NCI-H2196 treated with DMSO at 0.1 percent for 48 hours (cell line): ENCODE measurements around the gene PRKCZ.

Experiments used
- DNase-seq: peaks from one replicate; lab custom pipeline; 2025; ENCODE audit not compliant: unreplicated experiment; lab: John Stamatoyannopoulos, UW

PRKCZ gene

DNA sequence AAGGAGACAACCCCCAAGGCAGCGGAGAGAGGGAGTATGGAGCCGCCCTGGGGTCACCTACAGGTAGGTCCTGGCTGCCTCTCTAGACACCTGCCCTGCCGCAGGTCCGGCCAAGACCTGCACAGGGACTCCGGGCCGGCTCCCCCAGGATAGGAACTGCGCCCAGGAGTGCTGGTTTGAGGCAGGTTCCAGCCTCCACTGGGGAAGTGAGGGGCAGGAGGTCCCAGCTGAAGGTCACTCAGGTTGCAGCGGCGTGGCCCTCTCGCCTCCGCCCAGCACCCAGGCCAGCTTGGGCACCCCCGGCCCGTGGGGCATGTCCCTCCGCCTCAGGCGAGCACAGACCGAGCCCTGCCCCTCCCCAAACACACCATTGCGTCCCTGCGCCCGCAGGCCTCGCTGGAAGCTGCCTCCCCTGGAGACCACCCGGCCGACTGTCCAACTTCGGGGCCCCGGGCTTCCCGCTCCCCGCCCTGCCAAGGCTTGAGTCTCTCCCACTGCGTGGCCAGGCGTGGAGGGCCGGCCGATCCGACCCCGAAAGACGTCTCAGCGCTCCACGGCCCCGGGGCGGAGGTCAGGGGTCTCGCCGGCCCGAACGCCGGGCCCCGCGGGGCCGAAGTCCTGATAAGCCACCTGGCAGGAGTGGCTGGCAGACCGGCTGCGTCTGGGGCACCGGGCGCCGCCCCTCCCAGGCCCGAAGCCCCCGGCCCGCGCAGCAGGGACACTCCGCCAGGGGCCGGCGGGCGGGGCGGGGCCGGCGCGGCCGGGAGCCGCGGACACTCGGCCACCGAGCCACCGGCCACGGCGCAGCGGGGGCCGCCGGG, 176.5 kb downstream of the PRKCZ start:
- no peak for DNase-seq

DNA sequence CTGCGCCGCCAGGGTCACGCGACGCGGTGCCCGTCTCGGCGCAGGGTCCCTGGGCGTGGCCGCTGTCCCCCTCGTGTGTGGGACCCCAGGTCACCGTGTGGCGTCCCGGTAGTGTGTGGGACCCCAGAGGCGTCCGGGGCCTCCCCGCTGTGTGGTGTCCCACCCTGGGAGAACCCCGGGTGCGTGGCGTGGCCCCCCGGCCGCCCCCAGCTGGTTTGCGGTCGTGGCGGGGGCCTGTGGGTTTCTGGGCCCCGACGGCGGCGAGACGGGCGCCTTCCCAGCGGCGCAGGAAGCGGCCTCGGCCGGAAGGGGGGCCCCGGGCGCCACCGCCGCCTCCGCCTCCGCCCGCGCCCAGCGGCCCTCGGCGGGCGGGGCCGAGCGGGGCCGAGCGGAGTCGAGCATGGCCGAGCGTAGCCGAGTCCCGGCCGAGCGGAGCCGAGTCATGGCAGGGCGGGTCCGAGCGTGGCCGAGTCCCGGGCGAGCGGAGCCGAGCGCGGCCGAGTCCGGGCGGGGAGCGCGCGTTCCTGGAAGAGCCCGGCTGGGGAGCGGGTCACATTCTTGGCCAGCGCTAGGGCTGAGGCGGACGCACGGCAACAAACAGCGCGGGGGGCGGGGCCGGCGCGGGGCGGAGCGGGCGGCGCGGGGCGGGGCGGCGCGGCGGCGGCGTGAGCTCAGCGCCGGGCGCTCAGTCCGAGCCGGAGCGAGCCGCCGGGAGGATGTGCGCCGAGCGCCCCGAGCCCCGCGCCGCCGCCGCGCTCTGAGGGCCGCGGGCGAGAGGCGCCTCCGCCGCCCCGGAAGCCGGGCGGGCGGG, 177.3 kb downstream of the PRKCZ start:
- DNase-seq, result peak; percentile 93

DNA sequence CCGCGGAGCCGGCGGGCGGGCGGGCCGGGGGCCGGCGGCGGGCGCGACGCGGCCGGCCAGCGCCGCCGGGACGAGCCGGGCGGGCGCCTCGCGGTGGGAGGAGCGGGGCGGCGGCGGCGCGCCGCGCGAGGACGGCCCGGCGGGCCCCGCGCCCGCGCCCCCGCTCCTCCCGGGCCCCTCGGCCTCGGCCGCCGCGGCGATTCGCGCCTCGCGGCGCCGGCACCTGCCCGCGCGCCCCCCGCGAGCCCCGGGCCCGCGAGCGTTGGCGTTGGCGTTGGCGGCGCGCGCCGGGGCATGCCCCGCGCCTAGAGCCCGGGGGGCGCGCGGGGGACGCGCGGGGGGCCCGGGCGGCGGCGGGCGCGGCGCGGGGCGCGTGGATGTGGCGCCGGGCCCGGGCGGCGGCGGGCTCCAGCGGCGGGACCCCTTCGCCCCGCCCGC, 178.0 kb downstream of the PRKCZ start, which contains the start of gene SKI:
Gene SKI, plus strand, starts transcription at position 163 of the 438 bp plus-strand sequence. CDS start 448 bp downstream, outside the sequence.
- no peak for DNase-seq

DNA sequence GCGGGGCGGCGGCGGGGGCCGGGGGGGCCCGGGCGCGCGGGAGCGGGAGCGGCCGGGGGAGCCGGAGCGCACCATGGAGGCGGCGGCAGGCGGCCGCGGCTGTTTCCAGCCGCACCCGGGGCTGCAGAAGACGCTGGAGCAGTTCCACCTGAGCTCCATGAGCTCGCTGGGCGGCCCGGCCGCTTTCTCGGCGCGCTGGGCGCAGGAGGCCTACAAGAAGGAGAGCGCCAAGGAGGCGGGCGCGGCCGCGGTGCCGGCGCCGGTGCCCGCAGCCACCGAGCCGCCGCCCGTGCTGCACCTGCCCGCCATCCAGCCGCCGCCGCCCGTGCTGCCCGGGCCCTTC, 178.5 kb downstream of the PRKCZ start:
- DNase-seq, result no peak

DNA sequence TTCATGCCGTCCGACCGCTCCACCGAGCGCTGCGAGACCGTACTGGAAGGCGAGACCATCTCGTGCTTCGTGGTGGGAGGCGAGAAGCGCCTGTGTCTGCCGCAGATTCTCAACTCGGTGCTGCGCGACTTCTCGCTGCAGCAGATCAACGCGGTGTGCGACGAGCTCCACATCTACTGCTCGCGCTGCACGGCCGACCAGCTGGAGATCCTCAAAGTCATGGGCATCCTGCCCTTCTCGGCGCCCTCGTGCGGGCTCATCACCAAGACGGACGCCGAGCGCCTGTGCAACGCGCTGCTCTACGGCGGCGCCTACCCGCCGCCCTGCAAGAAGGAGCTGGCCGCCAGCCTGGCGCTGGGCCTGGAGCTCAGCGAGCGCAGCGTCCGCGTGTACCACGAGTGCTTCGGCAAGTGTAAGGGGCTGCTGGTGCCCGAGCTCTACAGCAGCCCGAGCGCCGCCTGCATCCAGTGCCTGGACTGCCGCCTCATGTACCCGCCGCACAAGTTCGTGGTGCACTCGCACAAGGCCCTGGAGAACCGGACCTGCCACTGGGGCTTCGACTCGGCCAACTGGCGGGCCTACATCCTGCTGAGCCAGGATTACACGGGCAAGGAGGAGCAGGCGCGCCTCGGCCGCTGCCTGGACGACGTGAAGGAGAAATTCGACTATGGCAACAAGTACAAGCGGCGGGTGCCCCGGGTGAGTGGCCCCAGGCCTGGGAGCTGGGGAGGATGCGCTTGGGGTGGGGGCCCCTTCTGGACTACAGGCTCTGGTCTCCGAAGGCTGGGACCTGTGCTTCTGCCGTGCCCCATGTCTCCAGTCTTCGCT, 179.0 kb downstream of the PRKCZ start:
- no peak for DNase-seq

DNA sequence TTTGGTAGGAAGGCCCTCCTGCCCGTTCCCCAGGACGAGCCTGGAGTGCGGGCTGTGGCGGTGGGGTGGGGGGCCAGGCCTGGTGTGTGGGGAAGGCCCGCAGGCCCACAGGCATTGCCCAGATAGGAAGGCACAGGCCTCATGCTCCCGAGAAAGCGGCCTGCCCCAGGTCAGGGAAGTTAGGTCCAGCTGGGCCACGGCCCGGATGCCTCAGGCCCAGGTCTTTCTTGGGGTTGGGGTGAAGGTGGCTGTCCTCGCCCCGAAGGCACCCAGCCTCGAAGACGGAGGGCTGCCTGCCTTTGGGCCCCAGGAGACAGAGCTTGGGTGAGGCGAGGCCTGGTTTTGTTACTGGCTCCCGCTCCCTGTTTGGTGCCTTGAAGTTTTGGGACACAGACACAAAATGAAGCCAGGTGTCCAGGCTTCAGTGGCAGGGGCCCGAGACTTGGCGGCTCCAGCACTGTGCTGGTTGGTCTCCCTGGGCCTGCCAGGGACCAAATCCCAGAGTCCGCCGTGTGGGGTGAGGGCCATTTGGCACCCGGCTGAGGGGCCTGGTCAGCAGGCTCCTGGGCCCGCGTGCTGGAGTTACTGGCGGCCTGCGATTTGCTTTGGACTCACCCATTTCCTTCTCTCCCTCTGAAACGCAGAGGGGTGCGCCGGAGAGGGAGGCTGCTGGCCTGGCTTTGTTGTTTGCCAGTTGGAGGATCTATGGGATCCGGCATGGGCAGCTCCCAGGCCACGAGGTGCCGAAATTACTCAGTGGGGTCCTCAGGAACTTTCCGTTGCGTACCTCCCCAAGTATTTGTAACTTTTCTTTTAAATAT, 179.9 kb downstream of the PRKCZ start:
- DNase-seq, result no peak

DNA sequence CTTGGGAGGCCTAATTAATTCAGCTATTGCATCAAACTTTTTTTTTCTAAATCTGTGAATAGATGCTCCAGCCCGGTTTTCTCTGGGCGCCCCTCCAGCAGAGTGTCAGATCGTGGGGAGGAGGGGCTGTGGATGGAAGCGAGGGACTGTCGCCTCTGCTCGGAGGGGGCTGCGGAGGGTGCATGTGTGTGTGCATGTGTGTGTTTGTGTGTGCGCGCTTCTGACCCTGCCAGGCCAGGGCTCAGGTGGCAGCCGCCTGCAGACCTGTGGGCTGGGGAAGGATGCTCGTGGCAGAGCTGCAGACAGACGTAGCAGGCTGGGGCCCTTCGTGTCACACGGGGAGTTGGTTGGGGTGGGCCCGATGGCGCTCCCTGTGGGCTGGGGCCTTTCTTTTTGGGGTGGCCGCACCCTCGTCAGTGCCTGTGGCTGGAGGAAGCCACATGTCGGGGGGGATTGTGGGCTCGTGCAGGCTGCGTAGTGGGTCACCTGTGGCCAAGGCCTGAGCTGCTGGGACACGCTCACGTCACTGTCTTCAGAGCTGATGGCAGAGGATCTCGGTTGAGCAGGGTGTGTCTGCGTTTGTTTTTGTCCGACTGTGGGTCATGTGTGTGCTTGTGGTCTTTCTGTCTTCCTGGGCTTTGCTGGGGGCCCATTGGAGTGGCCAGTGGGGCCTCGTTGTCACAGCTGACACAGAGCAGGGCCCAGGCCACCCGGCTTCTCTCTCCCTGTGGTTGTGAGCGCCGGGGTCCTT, 180.7 kb downstream of the PRKCZ start:
- no peak for DNase-seq

DNA sequence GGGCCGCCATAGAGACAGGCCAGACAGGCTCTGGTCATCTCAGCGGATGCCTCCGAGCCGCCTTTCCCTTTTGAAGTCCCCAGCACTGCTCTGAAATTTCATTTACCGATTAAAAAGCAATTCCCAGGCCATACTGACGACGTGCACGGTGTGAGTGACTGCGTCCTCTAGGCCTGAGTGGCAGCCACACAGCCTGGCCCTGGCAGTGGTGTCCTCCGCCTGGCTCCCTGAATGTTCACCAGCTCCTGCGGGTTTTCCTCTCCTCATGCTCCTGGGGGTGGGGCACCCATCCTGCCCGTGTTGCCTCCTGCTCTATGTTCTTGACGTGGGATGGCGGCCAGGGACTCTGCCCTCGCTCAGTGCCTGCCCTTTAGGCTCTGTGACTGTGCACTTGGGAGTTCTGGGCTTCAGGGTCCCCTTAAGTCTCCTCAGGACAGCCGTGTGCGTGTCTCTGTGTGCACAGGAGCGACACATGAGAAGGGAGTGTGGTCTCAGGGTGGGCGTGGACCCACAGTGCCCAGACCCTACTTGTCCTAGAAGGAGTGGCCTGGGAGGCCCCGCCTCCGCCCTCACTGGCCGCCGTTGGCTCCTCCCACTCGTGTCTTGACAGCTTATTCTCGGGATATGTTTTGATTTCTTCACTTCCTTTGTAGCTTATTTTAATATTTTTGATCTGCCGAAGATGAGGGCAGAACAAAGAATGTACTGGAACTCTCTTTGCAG, 181.5 kb downstream of the PRKCZ start:
- no peak for DNase-seq

DNA sequence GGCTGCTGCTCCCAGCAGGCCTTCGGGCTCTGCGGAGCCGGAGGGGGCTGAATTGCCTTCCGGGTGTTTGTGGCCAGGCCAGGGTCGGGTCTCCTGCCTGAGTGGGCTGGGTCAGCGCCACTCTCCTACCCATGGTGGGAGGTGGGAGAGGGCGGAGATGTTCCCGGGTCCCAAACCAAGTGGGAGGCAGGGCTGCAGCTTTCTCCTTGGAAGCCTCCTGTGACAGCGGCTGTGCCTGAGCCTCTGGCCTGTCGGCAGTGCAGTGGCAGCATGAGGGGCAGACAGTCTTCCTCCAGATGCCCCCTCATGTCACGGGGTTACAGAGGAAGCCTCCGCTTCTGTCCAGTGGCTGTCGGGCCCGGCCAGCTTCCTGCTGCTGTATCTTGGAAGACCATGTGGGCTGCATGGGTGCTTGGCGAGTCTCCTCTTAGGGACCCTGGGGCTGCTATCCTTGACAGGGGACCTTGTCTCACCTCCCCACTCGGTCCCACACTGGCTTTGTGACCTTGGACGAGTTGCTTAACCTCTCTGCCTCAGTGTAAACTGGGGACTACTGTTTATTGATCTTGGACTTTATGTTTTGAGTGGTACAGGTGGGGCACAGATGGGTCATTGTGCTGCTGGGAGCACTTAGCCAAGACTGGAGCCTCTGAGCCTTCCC, 182.2 kb downstream of the PRKCZ start:
- DNase-seq, result no peak

DNA sequence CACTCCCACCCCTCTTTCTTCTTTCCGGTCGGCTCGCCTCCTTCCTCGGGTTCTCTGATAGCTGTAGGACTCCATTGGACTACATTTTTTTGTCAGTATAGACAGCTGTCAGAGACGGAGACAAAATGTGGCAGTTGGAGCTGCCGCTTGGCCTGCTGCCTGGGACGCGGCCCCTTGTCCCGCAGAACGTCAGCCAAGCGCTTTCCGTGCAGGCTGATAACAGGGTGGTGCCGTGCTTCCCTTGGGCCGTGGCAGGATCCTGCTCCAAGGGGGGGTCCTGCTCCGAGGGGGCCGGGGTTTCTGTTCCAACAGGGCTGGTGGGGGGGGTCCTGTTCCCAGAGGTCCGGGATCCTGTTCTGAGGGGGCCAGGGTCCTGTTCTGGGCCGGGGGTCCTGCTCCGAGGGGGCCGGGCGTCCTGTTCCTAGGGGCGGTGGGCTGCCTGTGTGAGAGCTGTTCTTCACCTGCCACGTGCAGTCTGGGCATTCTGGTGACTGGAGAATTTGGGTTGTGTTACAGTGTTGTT, 182.8 kb downstream of the PRKCZ start:
- DNase-seq, result no peak

DNA sequence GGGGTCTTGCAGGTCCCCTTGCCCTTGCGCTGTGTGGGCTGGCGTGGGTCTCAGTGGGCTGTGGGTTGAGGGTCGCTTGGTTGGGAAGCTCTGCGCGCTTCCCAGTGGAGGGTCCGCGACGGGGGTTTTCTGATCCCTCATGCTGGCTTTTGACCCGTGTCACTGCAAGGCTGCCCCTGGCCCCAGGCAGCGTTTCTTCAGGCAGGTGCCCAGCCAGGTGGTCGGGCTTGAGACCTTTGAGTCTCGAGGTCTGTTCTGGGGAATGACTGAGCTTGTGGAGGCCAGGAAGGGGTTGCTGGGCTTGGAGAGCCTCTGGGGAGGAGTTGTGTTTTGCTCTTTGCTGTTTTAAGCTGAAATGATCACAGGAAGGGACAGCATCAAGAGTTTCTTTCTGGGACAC, 183.3 kb downstream of the PRKCZ start:
- DNase-seq, result no peak

DNA sequence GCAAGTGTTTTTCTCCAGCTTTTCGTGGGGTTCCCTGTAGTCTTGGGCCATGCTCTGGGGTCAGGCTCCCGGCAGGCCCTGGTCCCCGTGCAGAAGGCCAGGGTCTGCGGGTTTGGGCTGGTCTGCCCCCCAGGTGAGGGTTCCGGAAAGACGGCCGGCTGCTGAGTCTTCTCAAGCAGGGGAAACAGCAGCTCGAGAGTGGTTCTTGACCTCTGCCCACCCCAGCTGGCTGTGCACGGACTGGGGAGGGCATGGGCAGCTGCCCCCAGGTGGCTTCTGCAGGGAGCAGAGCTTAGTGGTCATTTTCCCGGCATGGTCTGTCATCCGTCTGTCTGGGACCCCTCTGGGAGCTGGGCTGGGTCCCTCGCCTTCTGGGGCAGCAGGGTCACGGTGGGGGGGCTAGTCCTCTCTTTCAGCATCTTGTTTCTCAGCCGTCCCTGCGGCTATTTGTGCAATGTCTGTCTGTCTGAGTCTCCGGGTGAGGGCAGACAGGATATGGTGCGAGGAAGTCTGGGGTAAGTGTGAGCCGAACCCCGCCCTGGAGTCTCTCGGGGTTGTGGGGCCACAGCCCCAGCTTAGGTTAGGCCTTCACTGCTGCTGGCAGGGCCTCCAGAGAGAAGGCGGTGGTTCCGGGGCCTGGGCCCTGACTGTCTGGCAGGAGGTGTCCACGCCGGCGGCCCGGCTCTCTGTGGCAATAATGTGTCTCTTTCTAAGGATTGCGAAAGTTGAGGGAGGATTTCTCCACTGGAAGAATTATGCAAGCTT, 184.0 kb downstream of the PRKCZ start:
- no peak for DNase-seq

DNA sequence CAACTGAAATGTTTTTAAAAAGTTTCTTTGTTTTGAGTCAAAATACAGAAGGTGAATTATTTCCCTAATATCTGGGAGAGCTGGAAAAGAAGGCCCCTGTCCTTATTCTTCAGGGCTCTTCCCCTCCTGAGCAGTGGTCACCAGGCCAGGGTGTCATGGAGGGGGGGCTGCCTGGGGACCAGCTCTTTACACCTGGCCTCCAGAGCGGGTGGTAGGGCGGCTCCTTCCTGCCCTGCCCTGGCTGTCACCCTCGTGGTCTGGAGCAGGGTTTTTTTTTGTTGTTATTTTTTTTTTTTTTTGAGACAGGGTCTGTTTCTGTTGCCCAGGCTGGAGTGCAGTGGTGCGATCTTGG, 184.5 kb downstream of the PRKCZ start:
- no peak for DNase-seq
